Kidney epithelial cell (primary cell): ENCODE measurements around the gene ORC2. TPM values are rescaled to one million over a fixed set of nuclear protein-coding genes. Genes with fewer than 3 reads are reported as not detected.
A peak's percentile ranks its signal among the peaks of the same experiment; 100 is the strongest.
"Not testable (repeated sequence)": the region's sequence is repeated elsewhere in the genome, so short reads cannot be mapped to it uniquely, and the experiment has no call there.

Experiments
- DNase-seq: peaks from one replicate; pipeline ENCODE4 v3.0.0-alpha.2; 2010; ENCODE audit warnings: low read depth
- H3K27me3 ChIP-seq: 2 replicates; pipeline ENCODE4 v1.6.0; 2011; ENCODE audit warnings: low read length; ENCODE audit not compliant: control insufficient read depth, insufficient read depth
- H3K36me3 ChIP-seq: 2 replicates; pipeline ENCODE4 v1.5.1; 2011; ENCODE audit warnings: low read length; ENCODE audit not compliant: control insufficient read depth, insufficient read depth
- H3K4me3 ChIP-seq: 2 replicates; pipeline ENCODE4 v1.5.1; 2011; ENCODE audit warnings: low read depth, mild to moderate bottlenecking, control low read depth, low read length
- total RNA-seq: library from RNA; depleted of rRNA; stranded (reverse); fragments of >200 nt; gene quantifications from 2 replicates; pipeline ENCODE4 v1.2.3, GENCODE V29; 2015
- TF ChIP-seq, protein P1 (sequence below): IDR thresholded peaks from 2 replicates; pipeline ENCODE4 v1.5.1; 2011; ENCODE audit warnings: mild to moderate bottlenecking, moderate library complexity, low read length, control low read depth, inconsistent platforms; ENCODE audit not compliant: insufficient read depth, poor library complexity, severe bottlenecking

The ORC2 gene
- total RNA-seq, 1 donor from 2014 or later: 16.2 TPM

DNA sequence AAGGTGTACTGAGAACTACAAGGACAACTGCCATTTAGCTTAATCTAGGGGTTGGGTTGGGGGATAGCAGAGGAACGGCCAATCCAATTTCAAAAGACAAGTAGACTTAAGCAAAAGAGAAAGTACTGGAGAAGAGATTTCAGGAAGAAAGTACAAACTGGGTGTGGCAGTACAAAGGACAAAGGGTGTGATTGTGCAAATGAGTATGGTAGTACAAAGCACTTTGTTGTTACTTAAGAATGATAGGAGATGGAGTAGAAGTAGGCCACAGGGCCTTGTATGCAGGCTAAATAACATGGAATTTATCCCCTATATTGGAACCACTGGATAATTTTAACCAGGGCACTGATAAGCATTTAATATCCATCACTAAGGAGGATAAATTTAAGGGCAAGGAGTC, 4.7 kb upstream of the ORC2 start:
- TF ChIP-seq, protein P1, sequence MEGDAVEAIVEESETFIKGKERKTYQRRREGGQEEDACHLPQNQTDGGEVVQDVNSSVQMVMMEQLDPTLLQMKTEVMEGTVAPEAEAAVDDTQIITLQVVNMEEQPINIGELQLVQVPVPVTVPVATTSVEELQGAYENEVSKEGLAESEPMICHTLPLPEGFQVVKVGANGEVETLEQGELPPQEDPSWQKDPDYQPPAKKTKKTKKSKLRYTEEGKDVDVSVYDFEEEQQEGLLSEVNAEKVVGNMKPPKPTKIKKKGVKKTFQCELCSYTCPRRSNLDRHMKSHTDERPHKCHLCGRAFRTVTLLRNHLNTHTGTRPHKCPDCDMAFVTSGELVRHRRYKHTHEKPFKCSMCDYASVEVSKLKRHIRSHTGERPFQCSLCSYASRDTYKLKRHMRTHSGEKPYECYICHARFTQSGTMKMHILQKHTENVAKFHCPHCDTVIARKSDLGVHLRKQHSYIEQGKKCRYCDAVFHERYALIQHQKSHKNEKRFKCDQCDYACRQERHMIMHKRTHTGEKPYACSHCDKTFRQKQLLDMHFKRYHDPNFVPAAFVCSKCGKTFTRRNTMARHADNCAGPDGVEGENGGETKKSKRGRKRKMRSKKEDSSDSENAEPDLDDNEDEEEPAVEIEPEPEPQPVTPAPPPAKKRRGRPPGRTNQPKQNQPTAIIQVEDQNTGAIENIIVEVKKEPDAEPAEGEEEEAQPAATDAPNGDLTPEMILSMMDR: no peak
- Histone ChIP-seq H3K4me3 (no peak overlapping the region), H3K27me3 (no peaks in the 10 kb centered on the region), H3K36me3 (no peaks in the 10 kb centered on the region)
- DNase-seq: no peak

DNA sequence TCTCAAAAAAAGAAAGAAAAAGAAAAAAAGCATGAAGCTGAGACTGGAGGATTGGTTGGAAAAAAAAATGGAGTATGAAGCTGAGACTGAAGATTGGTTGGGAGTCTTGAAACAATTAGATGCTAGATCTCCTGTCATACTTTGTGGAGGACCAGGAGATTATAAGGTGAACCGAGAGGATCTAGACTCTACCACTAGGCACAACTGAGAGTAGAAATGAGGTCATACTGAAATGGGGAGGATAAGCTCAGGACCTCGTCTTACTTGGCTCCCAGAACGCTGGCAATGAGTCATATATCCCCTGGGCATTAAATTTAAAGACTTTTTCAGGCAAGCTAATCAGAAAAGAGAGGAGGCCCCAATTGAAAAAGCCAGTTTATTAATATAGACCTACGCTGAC, 3.3 kb upstream of the ORC2 start:
- Histone ChIP-seq H3K36me3 (no peaks in the 10 kb centered on the region), H3K27me3 (no peaks in the 10 kb centered on the region), H3K4me3 (no peak overlapping the region)
- TF ChIP-seq, protein P1: no peak
- peak; percentile 26 for DNase-seq

DNA sequence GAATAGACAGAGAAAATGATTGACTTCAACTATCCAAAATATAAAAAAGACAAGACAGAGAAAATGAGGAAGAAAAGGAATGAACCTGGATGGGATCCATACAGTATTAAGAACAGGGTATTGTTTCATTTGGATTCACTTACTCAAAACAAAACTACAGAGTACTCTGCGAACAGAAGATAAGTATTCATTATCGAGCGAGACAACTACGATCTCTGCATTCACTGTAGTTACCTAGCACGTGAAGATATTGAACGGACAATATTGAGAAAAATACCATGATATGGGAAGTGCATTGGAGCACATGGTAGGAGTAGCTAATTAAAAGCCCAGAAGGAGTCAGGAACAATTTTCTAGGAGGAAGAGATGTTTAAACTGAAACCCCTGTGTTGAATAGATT, 1.0 kb upstream of the ORC2 start:
- DNase-seq: no peak
- TF ChIP-seq, protein P1: no peak
- Histone ChIP-seq H3K4me3 (peak overlapping the region; percentile 90), H3K27me3 (no peaks in the 10 kb centered on the region), H3K36me3 (no peaks in the 10 kb centered on the region)

DNA sequence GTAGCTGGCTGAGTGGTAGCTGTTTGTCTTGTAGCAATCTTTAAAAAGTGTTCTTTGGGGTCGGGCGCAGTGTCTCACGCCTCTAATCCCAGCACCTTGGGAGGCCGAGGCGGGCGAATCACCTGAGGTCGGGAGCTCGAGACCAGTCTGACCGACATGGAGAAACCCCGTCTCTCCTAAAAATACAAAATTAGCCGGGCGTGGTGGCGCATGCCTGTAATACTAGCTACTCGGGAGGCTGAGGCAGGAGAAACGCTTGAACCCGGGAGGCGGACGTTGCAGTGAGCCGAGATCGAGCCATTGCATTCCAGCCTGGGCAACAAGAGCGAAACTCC, 425 bp upstream of the ORC2 start:
- H3K4me3 ChIP-seq: peak overlapping the region; percentile 90
- DNase-seq, H3K36me3 ChIP-seq, H3K27me3 ChIP-seq: not testable (repeated sequence)

DNA sequence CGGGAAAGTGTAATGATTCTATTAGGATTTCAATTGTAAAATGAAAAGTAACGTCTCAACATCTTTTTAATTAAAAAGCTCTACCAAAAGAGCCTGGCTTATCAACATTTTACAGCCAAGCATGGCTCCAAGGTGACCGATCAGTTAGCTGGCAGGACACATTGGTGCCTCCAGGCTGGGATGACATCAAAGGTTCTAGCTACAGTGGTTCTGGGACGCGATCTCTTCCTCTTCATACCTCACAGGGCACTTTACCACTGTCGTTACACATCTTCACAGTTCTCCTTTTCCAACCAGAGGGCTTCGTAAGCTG, 693 bp downstream of the ORC2 start:
- Histone ChIP-seq H3K27me3 (no peaks in the 10 kb centered on the region), H3K36me3 (no peaks in the 10 kb centered on the region), H3K4me3 (peak overlapping the region; percentile 90)
- TF ChIP-seq, protein P1: no peak
- DNase-seq: no peak

DNA sequence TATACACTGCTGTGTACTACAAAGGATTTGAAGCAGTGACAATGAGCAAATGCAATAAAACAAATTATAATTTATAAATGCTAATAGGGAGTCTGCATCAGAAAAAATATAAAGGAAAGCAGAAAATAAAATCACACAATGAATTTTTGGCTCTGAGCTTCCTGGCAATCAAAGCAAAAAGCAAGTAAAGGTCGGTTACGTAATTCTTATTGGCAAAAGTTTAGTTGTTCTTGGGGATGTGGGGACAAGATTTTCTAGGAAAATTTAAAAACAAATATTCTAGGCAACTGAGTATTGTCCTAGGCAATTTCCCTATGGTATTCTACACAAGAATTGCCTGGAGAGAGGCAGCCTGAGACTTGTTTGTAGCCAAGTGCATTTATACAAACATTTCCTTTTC, 1.8 kb downstream of the ORC2 start:
- no peak overlapping the region for H3K4me3 ChIP-seq
- no peak for DNase-seq
- no peaks in the 10 kb centered on the region for H3K27me3 ChIP-seq
- TF ChIP-seq, protein P1: no peak
- H3K36me3 ChIP-seq: no peaks in the 10 kb centered on the region
